GM11168 (cell line): Measurements from ENCODE around the gene TSPYL6.

ENCODE experiments used
- in situ Hi-C: fragments of 300-500 bp; cut with MboI; formaldehyde crosslinking; loops from one replicate; pipeline ENCODE4 v1.12.0; 2022; ENCODE audit warnings: low sequenced_read_pairs; ENCODE audit not compliant: unreplicated experiment

The TSPYL6 gene

GRCh38 chr2:54207666-54208195 lies 48.3 kb downstream of the TSPYL6 start:
- in situ Hi-C loops, result no loop called here

GRCh38 chr2:54206596-54206995 lies 49.4 kb downstream of the TSPYL6 start:
- in situ Hi-C loops, result no loop called here

- in situ Hi-C loops, result no loop called here
Measured at GRCh38 chr2:54204476-54204875, 51.6 kb downstream of the TSPYL6 start.
